Activated CD8-positive, alpha-beta memory T cell treated with anti-CD3 and anti-CD28 coated beads for 36 hours (primary cell): ENCODE measurements around the gene EGF. TPM values are rescaled to one million over a fixed set of nuclear protein-coding genes. Genes with fewer than 3 reads are reported as not detected.

ENCODE experiments used
- CTCF ChIA-PET: fragments of 350-600 bp; sonication (Branson Sonifier 250); formaldehyde crosslinking; loops from one replicate; lab custom pipeline; 2021; ENCODE audit warnings: antibody characterized with exemption; lab: Charles Lee
- POLR2A ChIA-PET: fragments of 350-600 bp; sonication (Branson Sonifier 250); formaldehyde crosslinking; loops from one replicate; lab custom pipeline; 2021; ENCODE audit warnings: antibody characterized with exemption; lab: Charles Lee
- total RNA-seq, 2 experiments: library from RNA; stranded (reverse); gene quantifications; one replicate each; pipeline ENCODE4 v1.2.3, GENCODE V29; 2021

EGF gene
- total RNA-seq, 2 experiments from 2014 or later: not detected

DNA sequence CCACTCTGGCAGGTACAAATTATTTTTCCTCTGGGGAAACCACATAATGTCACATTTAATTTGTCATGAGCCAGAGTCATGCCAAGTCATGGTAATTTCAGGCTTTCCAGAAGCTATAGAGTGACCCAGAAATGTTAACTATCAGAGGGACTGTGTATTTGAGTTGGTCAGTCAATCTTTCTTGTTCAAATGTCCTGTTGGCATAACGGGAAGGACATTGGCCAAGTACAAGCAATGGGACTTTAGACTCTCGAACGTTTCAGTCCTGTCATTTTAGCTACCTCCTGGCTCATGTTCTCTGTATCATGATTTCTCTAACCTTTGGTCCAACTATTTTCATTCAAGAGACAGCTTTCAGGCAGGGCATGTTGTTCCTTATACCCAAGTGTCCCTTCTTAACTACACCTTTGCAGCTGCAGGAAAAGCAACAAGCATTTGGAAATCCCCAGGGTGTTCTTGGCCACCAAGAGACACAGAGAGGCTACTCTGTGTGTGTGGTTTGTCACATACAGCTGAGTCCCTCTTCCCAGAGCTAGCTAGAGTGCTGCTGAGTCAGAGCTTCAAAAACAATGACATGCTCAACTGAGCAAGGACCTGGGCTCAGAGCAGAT, 142.6 kb downstream of the EGF start:
- CTCF ChIA-PET: interaction anchor here (0.6 kb wide), 1 partner anchor 159 kb away, joined by 3 read pairs; no protein-coding TSS in a partner anchor
- POLR2A ChIA-PET: interaction anchor here (1.1 kb wide), 1 partner anchor 141 kb away, joined by 4 read pairs; no protein-coding TSS in a partner anchor

DNA sequence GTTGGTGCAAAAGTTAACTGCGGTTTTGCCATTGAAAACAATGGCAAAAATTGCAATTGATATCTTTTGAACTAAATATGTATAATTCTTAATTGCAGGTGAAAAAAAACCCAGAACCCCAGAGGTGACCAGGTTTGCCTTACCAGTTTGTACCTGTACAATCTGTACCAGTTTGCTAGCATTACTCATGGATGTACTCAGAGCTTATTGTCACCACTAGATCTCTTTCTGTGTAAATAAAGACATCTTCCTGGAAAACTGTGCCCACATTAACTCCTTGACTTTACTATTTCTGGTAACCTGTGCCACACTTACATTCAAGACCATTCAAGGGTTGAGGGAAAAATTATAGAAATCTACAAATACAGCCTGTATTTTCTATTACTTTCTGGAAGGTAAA, 146.0 kb downstream of the EGF start:
- ChIA-PET CTCF (interaction anchor here (1.1 to 2.0 kb wide), 2 partner anchors 31 to 141 kb away, joined by 3 to 5 read pairs; no protein-coding TSS in a partner anchor), POLR2A (interaction anchor here (0.6 kb wide), 1 partner anchor 11 kb away, joined by 7 read pairs; no protein-coding TSS in a partner anchor)

DNA sequence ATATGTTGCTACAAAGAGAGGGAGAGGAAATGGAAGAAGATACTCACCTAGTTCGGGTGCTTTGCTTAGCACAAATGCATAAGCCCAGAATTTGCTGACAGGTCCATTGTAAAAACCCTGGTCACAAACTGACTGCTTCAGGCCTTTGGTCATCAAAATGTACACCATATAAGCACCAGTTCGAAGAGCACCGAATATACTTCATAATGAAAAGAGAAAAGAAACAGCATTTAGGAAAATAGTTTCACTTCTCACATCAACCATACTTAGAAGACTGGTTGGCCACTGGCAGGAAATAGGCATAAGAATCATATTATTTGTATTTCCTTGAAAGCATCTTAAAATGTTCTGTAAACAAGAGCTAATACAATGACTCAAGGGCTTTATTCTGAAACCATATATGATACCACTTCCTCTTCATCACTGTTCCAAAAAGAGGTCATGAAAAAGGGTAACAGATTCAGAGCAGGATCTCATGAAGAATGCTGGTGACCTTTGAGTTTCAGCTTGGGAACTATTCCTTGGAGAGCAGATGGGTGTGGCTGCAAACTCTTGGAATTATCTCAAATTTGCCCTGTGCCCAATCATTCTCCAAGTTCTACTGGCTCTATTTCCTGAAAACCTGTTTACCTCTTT, 147.0 kb downstream of the EGF start:
- CTCF ChIA-PET: interaction anchor here (1.0 to 2.0 kb wide), 3 partner anchors 12 to 227 kb away, joined by 3 to 5 read pairs (median 4); no protein-coding TSS in a partner anchor

DNA sequence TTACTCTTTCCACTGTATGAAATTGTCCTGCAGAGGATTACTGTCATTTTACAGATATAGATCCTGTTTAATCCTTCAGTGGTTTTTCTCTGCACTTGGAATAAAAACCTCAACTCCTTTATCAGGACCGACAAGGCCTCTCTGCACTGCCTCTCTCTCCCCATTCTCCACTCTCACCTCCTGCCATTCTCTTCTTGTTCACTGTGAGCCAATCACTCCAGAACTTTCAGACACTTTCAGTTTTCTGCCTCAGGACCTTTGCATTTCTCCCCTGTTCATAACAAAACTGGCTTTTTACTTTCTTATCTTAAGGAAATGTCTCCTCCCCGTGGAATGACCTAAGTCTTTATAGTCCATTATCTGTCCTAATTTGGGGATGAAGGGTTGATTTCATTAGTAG, 148.4 kb downstream of the EGF start:
- ChIA-PET POLR2A (no interaction called here), CTCF (no interaction called here)

More for the DNA sequence above, 147.0 kb downstream of the EGF start:
- POLR2A ChIA-PET: interaction anchor here (1.3 kb wide), 1 partner anchor 30 kb away, joined by 5 read pairs; no protein-coding TSS in a partner anchor

Other genes with a start within 250 kb of the EGF start
- 10 to 100 TPM; 12.6 to 15.2 TPM for gene CASP6, start 209.4 kb upstream of the EGF start, total RNA-seq
- gene PLA2G12A, start 182.8 kb upstream of the EGF start, total RNA-seq: 10 to 100 TPM; 23.6 to 29.8 TPM
- under 1 TPM in 1 of 2 experiments, not detected in 1; 0.17 TPM for gene CFI, start 110.9 kb upstream of the EGF start, total RNA-seq
- 10 to 100 TPM; 57.7 to 58.7 TPM for gene GAR1, start 97.1 kb upstream of the EGF start, total RNA-seq
- gene RRH, start 84.9 kb upstream of the EGF start, total RNA-seq: under 1 TPM; 0.27 to 0.48 TPM
- gene LRIT3, start 64.8 kb upstream of the EGF start, total RNA-seq: under 1 TPM; 0.17 to 0.23 TPM